CD4-positive, alpha-beta memory T cell (primary cell): ENCODE results near the gene APBB2. TPM values are rescaled to one million over a fixed set of nuclear protein-coding genes. Genes with fewer than 3 reads are reported as not detected.

ENCODE experiments used
- CTCF ChIA-PET: fragments of 350-600 bp; sonication (Branson Sonifier 250); formaldehyde crosslinking; loops from one replicate; lab custom pipeline; 2021; ENCODE audit warnings: inconsistent platforms; ENCODE audit not compliant: partially characterized antibody; lab: Charles Lee
- POLR2A ChIA-PET: fragments of 350-600 bp; sonication (Branson Sonifier 250); formaldehyde crosslinking; loops from one replicate; lab custom pipeline; 2021; ENCODE audit not compliant: partially characterized antibody; lab: Charles Lee
- DNase-seq, 5 donors: peaks; one replicate each; pipeline versions ENCODE4 v3.0.0 to v3.0.0-alpha.2; 2020 to 2022; ENCODE audit warnings: mixed read lengths in 1 of 5
- H3K27ac ChIP-seq: one replicate; pipeline ENCODE4 v1.7.0; 2013; ENCODE audit warnings: low read depth, low read length
- H3K27me3 ChIP-seq: 2 replicates; pipeline ENCODE4 v1.7.0; 2013; ENCODE audit warnings: mild to moderate bottlenecking, low read length, moderate library complexity; ENCODE audit not compliant: insufficient read depth
- H3K36me3 ChIP-seq: 2 replicates; pipeline ENCODE4 v1.7.0; 2013; ENCODE audit warnings: mild to moderate bottlenecking, low read length, moderate library complexity; ENCODE audit not compliant: insufficient read depth
- H3K4me1 ChIP-seq: 2 replicates; pipeline ENCODE4 v1.7.0; 2013; ENCODE audit warnings: mild to moderate bottlenecking, low read length, moderate library complexity; ENCODE audit not compliant: insufficient read depth
- H3K4me3 ChIP-seq, 2 donors: one replicate each; pipeline ENCODE4 v1.7.0; 2013; ENCODE audit warnings: low read length in 2 of 2, mild to moderate bottlenecking in 1 of 2
- H3K9me3 ChIP-seq, 2 donors: one replicate each; pipeline ENCODE4 v1.7.0; 2013; ENCODE audit warnings: low read length in 2 of 2, control low read depth in 1 of 2; ENCODE audit not compliant: control insufficient read depth in 1 of 2
- H3K27ac Mint-ChIP-seq, 7 donors: one replicate each; pipeline ENCODE4 v1.8.0; 2020 to 2021; ENCODE audit warnings: mixed read lengths in 7 of 7, mild to moderate bottlenecking in 6 of 7, inconsistent platforms in 3 of 7, moderate library complexity in 3 of 7
- H3K27me3 Mint-ChIP-seq, 2 donors: one replicate each; pipeline ENCODE4 v1.8.0; 2020 to 2021; ENCODE audit warnings: mixed read lengths in 2 of 2
- H3K36me3 Mint-ChIP-seq, 2 donors: one replicate each; pipeline ENCODE4 v1.8.0; 2020 to 2021; ENCODE audit warnings: mixed read lengths in 2 of 2, inconsistent platforms in 1 of 2, mild to moderate bottlenecking in 1 of 2
- H3K4me1 Mint-ChIP-seq, 4 donors: one replicate each; pipeline ENCODE4 v1.8.0; 2020 to 2021; ENCODE audit warnings: mixed read lengths in 4 of 4, mild to moderate bottlenecking in 1 of 4
- H3K4me3 Mint-ChIP-seq, 8 donors: one replicate each; pipeline ENCODE4 v1.8.0; 2020 to 2021; ENCODE audit warnings: mixed read lengths in 8 of 8, mild to moderate bottlenecking in 7 of 8, moderate library complexity in 6 of 8, inconsistent platforms in 3 of 8
- H3K9me3 Mint-ChIP-seq, 8 donors: one replicate each; pipeline ENCODE4 v1.8.0; 2020 to 2021; ENCODE audit warnings: mixed read lengths in 8 of 8, mild to moderate bottlenecking in 5 of 8, inconsistent platforms in 3 of 8, moderate library complexity in 1 of 8
- intact Hi-C: fragments of 100-400 bp; cut with micrococcal nuclease; formaldehyde crosslinking; loops from one replicate; pipeline ENCODE4 v1.15.1; 2023
- polyA plus RNA-seq, 2 donors: library from polyadenylated mRNA; unstranded; fragments of 300-500 nt; fragmentation: Illumina TruSeq; gene quantifications; one replicate each; pipeline ENCODE4 v1.2.3, GENCODE V29; 2021
- total RNA-seq, 2 experiments: library from RNA; stranded (reverse); gene quantifications; one replicate each; pipeline ENCODE4 v1.2.3, GENCODE V29; 2021

Gene APBB2
- total and polyA plus RNA-seq, 4 experiments from 2014 or later: 0.50 to 0.58 TPM; not detected in 2

DNA sequence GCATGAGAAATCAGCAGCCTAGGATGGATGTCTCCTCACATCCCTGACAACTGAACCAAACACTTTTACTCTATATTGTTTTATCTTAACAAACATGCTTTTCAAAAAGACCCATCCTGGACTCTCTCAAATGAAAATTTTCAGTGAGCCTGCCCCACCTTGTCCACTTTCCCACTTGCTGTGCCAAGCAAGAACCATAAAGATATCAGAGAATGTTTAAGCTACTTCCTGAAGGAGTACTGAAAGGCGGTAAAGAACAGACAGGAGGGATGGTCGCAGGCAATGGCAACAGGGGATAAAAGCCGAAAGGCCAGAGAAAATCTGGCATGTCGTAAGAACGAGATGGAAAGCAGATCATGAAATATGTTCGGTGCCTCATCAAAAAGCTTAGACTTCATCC is 10.5 kb downstream of the APBB2 start:
- no peak for DNase-seq
- Mint-ChIP-seq H3K9me3 (no peaks in the 10 kb centered on the region), H3K4me1 (no peaks in the 10 kb centered on the region), H3K36me3 (no peaks in the 10 kb centered on the region), H3K27ac (no peak overlapping the region), H3K27me3 (peaks cover 10 to 15% of the 10 kb centered on the region in 2 donors), H3K4me3 (no peak overlapping the region)
- intact Hi-C loops: no loop called here
- H3K4me1 ChIP-seq: no peaks in the 10 kb centered on the region
- no peak overlapping the region for H3K27ac ChIP-seq
- H3K4me3 ChIP-seq: no peak overlapping the region
- no peaks in the 10 kb centered on the region for H3K36me3 ChIP-seq
- ChIA-PET POLR2A (no interaction called here), CTCF (no interaction called here)
- no peaks in the 10 kb centered on the region for H3K27me3 ChIP-seq
- no peaks in the 10 kb centered on the region for H3K9me3 ChIP-seq

DNA sequence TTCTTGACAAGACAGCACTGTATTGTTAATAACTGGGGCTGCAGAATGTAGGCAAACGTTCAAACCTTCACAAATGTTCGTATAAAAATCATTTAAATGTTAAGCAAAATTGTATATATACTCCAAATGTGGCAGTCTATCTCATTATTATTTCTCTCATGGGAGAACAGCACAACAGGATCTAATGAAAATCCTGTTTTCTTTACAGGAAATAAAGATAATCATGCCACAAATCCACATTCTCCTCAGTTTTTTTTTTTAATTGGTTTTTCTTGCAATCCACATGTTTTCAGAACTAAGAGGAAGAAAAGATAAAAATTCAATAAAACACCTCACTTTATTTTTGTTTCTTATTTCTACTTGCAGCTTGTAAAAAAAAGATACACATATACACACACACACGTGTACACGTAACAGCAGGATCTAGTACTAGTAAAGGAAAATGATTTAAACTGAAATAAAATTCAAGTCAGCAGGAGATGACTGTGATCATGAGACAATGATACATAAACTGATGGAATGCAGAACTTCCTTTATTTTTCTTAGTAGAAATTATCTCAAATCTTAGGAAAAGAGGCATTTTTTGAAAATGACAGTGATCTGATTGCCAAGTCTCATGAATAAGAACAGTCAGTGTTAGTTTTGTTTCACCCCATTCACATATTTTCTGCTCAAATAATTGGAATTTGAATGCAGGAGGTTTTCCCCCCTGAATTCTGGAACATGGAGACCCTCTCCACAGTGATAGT is 11.3 kb downstream of the APBB2 start:
- H3K27me3 Mint-ChIP-seq: peaks cover 12 to 16% of the 10 kb centered on the region in 2 donors
- no peak overlapping the region for H3K4me3 Mint-ChIP-seq
- no peaks in the 10 kb centered on the region for H3K36me3 ChIP-seq
- no peaks in the 10 kb centered on the region for H3K4me1 ChIP-seq
- POLR2A ChIA-PET: no interaction called here
- no peak overlapping the region for H3K4me3 ChIP-seq
- H3K9me3 ChIP-seq: no peaks in the 10 kb centered on the region
- CTCF ChIA-PET: no interaction called here
- no peak overlapping the region for H3K27ac Mint-ChIP-seq
- intact Hi-C loops: no loop called here
- no peak overlapping the region for H3K27ac ChIP-seq
- H3K9me3 Mint-ChIP-seq: no peaks in the 10 kb centered on the region
- no peaks in the 10 kb centered on the region for H3K27me3 ChIP-seq
- no peak for DNase-seq
- H3K36me3 Mint-ChIP-seq: no peaks in the 10 kb centered on the region
- no peaks in the 10 kb centered on the region for H3K4me1 Mint-ChIP-seq

DNA sequence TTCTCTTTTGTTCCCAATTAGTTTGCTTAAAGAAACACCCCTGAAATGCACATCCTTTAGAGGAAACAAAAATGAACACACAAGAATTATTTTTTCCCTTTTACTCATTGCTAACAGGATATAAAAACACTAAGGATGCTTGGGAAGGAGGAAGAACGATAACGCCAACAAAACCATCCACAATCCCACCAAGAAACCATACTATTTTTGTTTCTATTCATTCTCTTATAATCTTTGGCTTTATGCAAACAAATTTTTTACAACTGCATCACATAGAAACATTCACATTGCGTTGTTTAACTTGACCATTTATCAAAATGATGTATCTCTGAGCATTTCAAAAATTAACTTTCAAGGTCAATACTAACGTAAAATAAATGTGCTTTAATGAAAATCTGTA is 12.0 kb downstream of the APBB2 start:
- H3K27me3 Mint-ChIP-seq: peaks cover 15 to 16% of the 10 kb centered on the region in 2 donors
- no peak for DNase-seq
- Histone ChIP-seq H3K27ac (no peak overlapping the region), H3K4me1 (no peaks in the 10 kb centered on the region), H3K4me3 (no peak overlapping the region), H3K9me3 (no peaks in the 10 kb centered on the region), H3K27me3 (no peaks in the 10 kb centered on the region), H3K36me3 (no peaks in the 10 kb centered on the region)
- H3K9me3 Mint-ChIP-seq: peaks cover 0 to 2% (median 0%) of the 10 kb centered on the region in 8 donors
- POLR2A ChIA-PET: no interaction called here
- CTCF ChIA-PET: interaction anchor here (0.6 kb wide), 1 partner anchor 208 kb away, joined by 3 read pairs; no protein-coding TSS in a partner anchor
- H3K36me3 Mint-ChIP-seq: no peaks in the 10 kb centered on the region
- H3K4me1 Mint-ChIP-seq: no peaks in the 10 kb centered on the region
- intact Hi-C loops: no loop called here
- H3K27ac Mint-ChIP-seq: no peak overlapping the region
- no peak overlapping the region for H3K4me3 Mint-ChIP-seq

DNA sequence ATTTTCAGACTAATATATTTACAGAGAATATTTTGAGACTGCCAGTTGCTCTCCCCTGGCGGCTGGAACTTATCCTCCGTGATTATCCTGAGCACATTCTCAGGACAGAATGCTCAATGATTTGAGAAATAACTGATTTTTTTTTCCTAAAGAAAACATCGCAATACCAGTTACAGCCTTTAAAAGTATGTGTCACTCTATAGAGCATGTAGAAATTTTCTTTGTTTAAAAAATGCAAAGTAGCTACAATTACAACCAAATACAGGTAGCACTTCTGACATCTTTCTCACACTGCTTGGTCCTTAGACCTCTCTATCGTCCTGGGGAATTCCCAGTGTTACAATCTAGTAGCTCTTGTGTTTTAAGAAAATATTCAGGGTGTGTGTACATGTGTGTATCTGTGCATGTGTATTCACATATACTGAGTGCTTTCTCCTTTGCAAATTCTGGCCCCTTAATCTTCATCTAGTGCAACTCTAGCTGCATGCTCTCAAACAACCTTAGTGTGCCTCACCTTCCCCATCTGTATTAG is 13.8 kb downstream of the APBB2 start:
- POLR2A ChIA-PET: no interaction called here
- Mint-ChIP-seq H3K27me3 (peaks cover 12 to 15% of the 10 kb centered on the region in 2 donors), H3K36me3 (no peaks in the 10 kb centered on the region), H3K9me3 (peaks cover 0 to 2% (median 0%) of the 10 kb centered on the region in 8 donors), H3K4me1 (no peaks in the 10 kb centered on the region), H3K27ac (no peak overlapping the region), H3K4me3 (no peak overlapping the region)
- no peaks in the 10 kb centered on the region for H3K36me3 ChIP-seq
- H3K4me3 ChIP-seq: no peak overlapping the region
- no peaks in the 10 kb centered on the region for H3K4me1 ChIP-seq
- no peak for DNase-seq
- H3K9me3 ChIP-seq: no peaks in the 10 kb centered on the region
- CTCF ChIA-PET: no interaction called here
- no peak overlapping the region for H3K27ac ChIP-seq
- intact Hi-C loops: no loop called here
- no peaks in the 10 kb centered on the region for H3K27me3 ChIP-seq

DNA sequence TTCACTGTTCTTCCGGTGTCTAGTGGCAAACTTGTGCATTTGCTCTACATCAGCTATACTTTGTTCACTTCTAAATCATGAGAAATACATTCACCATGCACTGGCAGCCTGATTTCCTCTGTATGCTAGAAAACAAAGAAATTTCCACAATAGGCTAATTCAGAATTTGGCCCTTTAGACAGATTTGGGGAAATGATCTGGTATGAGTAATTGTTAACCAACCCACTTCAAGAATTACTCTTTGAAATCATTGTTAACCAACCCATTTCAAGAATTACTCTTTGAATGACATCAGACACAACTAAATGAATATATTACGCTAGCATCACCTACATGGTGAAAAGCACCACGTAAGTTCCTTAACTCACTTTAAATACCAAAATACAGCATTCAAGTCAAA is 14.6 kb downstream of the APBB2 start:
- Histone ChIP-seq H3K4me3 (no peak overlapping the region), H3K36me3 (no peaks in the 10 kb centered on the region), H3K27ac (no peak overlapping the region), H3K4me1 (no peaks in the 10 kb centered on the region), H3K27me3 (no peaks in the 10 kb centered on the region), H3K9me3 (no peaks in the 10 kb centered on the region)
- intact Hi-C loops: no loop called here
- no peaks in the 10 kb centered on the region for H3K36me3 Mint-ChIP-seq
- H3K4me1 Mint-ChIP-seq: no peaks in the 10 kb centered on the region
- no peak for DNase-seq
- no peak overlapping the region for H3K4me3 Mint-ChIP-seq
- peaks cover 16 to 20% of the 10 kb centered on the region in 2 donors for H3K27me3 Mint-ChIP-seq
- peaks cover 0 to 2% (median 0%) of the 10 kb centered on the region in 8 donors for H3K9me3 Mint-ChIP-seq
- H3K27ac Mint-ChIP-seq: no peak overlapping the region
- ChIA-PET POLR2A (no interaction called here), CTCF (no interaction called here)

DNA sequence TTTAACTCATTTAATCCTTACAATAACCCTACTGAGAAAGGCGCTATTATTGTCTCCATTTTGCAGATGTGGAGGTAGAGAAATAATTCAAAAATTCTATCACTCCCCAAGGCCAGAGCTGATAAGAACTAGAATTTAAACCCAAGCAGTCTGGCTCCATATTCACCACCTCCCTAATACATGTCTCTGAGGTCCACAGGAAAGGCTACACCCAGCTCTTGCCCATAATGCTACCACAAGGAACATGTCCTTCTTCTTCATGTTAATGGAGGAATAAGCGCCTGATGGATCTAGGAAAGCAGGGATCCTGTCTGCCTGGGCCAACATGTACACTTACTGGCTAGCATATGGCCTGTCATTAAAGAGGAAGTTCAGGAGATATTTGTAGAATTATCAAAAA is 16.3 kb downstream of the APBB2 start:
- intact Hi-C loops: no loop called here
- no peaks in the 10 kb centered on the region for H3K9me3 ChIP-seq
- no peaks in the 10 kb centered on the region for H3K4me1 ChIP-seq
- no peak for DNase-seq
- no peaks in the 10 kb centered on the region for H3K4me1 Mint-ChIP-seq
- H3K9me3 Mint-ChIP-seq: peaks cover 0 to 2% (median 0%) of the 10 kb centered on the region in 8 donors
- no peaks in the 10 kb centered on the region for H3K36me3 Mint-ChIP-seq
- no peak overlapping the region for H3K27ac Mint-ChIP-seq
- POLR2A ChIA-PET: no interaction called here
- H3K27ac ChIP-seq: no peak overlapping the region
- H3K27me3 Mint-ChIP-seq: peaks cover 16 to 17% of the 10 kb centered on the region in 2 donors
- H3K4me3 Mint-ChIP-seq: no peak overlapping the region
- no peak overlapping the region for H3K4me3 ChIP-seq
- H3K36me3 ChIP-seq: no peaks in the 10 kb centered on the region
- H3K27me3 ChIP-seq: no peaks in the 10 kb centered on the region
- CTCF ChIA-PET: no interaction called here

DNA sequence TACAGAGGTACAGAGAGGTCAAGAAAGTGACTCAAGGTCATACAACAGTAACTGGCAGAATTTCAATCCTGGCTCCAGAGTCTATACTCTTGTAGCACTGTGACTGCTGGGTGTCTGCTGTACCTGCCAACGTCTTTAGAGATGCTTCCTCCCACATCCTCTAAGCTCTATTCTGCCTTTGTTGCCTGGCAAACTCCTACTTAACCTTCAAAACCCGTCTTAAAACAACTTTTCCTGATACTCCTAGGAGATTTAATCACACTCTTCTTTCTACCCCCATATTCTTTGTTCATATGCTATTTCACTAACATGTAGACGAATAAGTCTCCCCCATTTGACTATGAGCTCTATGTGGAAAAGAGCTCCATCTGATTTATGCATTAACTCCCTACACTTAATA is 16.8 kb downstream of the APBB2 start:
- Histone ChIP-seq H3K27me3 (no peaks in the 10 kb centered on the region), H3K4me1 (no peaks in the 10 kb centered on the region), H3K36me3 (no peaks in the 10 kb centered on the region), H3K4me3 (no peak overlapping the region), H3K27ac (no peak overlapping the region), H3K9me3 (no peaks in the 10 kb centered on the region)
- Mint-ChIP-seq H3K36me3 (no peaks in the 10 kb centered on the region), H3K27ac (no peak overlapping the region), H3K9me3 (peaks cover 0 to 2% (median 0%) of the 10 kb centered on the region in 8 donors), H3K27me3 (peaks cover 16 to 17% of the 10 kb centered on the region in 2 donors), H3K4me1 (no peaks in the 10 kb centered on the region), H3K4me3 (no peak overlapping the region)
- POLR2A ChIA-PET: no interaction called here
- CTCF ChIA-PET: no interaction called here
- no peak for DNase-seq
- intact Hi-C loops: no loop called here
